ENCODE data around the gene DCK.
A peak's percentile ranks its signal among the peaks of the same experiment; 100 is the strongest.

DCK gene

GRCh38 chr4:71063711-71064110, 70.3 kb downstream of the DCK start:
- no peak for DNase-seq (ENCODE audit: low spot score)

DNA sequence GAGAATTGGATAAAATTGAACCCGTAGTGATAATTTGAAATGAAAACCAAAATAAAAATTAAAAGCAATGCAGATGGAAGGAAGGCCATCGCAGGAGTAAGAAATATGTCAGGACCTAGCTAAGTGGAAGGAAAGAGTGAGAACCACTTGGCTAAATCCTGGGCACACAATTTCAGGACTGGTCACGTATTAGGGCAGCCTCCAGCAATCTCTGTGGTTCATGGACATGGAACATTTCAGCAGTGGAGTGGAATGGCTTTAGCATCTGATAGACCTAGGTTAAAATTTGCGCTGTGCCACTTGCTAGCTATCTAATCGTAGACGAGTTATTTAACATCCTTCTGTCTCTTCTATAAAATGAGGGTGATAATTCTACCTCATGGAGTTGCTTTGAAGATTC, 71.1 kb downstream of the DCK start:
- DNase-seq (ENCODE audit: low spot score): no peak

GRCh38 chr4:71065991-71066510, 72.6 kb downstream of the DCK start:
- no peak for DNase-seq (ENCODE audit: low spot score)

DNA sequence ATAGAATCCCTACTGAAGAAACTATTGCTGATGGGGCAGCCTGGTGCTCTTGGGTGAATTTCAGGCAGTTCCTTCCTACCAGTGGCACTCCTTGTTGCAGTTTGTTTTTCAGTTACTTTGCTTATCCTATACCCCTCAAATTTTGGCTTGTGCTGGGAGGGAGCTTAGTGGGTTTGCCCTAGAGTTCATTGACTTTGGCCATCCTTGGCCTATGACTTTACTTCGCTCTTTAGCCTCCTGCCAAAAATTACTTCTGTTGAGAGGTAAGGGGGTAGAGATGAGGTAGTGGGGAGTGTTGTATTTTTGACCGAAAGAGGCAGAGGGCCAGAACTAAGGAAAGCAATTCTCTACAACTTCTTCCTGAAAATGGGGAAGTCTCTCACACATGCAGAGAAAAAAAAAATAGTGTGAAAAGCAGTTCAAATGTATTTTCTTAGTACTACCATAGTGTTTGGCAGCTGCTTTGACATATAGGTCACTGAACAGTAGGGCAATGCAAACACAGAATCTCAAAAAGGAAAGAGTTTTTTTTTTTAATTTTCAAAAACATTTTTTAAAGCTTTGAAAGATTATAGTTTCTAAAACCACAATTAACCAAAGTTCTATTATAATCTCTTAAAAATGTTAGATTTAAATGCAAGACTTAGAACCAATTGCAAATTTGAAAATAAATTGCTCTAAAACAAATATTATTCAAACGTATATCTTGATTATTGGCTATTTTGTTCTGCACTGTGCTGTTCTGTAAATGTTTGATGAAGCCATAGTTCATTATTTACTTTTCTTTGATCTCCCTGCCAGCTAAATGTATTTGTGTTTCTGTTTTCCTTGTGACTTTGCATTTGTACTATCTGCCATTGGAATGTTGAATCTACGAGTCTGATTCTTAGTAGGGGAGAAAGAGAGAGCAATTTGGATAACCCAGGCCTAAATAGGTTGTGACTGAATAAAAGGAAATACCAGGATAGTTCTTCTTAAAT, 73.6 kb downstream of the DCK start:
- DNase-seq (ENCODE audit: low spot score): peak; percentile 13

DNA sequence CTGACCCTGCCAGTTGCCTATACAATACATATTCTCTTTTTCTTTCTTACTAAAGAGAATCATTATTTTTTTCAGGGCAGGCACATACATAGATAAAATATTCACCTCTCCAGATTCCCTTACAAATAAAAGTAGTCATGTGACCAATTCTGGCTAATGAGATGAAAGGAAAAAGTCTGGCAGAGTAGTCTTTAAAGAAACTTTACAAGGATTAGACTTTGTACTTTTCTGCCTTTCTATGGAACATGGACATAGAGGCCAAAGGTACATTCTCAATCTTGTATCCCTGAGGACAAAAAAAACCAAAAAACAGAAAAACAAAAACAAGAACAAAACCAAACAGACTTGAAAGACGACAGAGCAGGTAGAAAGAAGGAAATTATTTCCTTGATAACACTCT, 75.6 kb downstream of the DCK start:
- no peak for DNase-seq (ENCODE audit: low spot score)

DNA sequence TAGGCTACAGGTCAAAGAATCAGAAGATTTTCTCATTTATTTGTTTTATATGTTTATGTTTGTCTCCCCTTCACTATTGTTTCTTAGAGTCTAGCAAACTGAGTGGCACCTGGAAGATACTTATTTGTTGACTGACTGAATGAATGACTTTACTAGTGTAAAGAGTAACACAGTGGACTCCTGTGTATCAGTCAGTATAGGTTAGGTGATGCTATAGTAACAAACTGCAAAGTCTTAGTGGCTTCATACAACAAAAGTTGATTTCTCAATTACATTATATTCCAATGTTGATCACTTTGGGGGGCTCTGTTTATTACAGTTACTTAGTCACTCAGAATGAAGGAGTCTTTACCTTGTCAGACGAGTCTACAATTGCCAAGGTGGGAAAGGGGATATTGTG, 76.6 kb downstream of the DCK start:
- DNase-seq (ENCODE audit: low spot score): no peak

- DNase-seq (ENCODE audit: low spot score): peak; percentile 6
These were observed 81.2 kb downstream of the DCK start for GRCh38 chr4:71074452-71075299.
